NCI-H1930 (cell line): ENCODE results near the gene CDX2.

Source experiments
- DNase-seq, 2 experiments: peaks; one replicate each; lab custom pipeline; 2025; lab: John Stamatoyannopoulos, UW

The CDX2 gene

GRCh38 chr13:27928353-27928804, 40.7 kb downstream of the CDX2 start:
- DNase-seq: no peak

DNA sequence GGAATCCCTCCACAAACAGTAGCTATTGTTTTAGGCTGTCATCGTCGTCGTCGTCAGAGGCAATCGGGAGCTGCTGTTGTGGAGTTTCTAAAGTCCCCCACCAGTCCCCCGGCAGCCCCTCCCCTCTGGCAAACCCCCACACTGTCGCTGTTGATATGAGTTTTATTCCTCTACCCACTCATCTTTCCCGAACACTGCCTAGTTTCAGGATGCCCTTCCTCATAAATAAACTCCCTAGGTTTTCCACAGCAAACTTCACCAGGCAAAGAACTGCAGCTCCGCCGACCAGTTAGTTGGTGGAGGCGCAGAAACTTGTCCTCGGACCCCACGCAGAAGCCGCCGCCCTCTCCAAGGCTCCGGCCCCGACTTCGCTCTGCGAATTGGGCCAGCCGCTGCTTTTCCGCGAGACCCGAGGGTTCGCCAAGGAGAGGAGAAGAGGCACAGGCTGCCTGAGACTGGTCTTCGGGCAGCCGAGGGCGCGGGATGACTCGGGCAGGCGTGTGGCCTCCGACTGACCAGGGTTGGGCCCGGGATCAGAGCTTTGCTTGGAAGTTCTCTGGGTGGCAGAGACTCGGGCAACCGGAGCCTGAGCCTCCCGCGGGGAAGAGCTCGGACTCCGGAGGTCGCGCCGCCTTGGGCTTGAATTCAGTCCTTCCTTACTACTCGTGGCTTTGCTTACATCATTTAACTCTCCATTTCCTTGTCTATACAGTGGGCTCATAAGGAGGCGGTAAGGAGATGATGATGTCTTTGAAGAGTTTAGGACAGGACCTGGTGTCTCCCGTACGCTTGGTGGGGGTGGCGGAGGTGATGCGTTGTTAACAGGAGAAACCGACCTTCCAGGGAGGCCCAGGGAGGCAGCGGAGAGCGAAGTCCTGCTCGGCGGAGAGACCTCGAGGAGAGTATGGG, 41.4 kb downstream of the CDX2 start:
- DNase-seq: no peak

- no peak for DNase-seq
These were observed 42.3 kb downstream of the CDX2 start for GRCh38 chr13:27926644-27927434.

DNA sequence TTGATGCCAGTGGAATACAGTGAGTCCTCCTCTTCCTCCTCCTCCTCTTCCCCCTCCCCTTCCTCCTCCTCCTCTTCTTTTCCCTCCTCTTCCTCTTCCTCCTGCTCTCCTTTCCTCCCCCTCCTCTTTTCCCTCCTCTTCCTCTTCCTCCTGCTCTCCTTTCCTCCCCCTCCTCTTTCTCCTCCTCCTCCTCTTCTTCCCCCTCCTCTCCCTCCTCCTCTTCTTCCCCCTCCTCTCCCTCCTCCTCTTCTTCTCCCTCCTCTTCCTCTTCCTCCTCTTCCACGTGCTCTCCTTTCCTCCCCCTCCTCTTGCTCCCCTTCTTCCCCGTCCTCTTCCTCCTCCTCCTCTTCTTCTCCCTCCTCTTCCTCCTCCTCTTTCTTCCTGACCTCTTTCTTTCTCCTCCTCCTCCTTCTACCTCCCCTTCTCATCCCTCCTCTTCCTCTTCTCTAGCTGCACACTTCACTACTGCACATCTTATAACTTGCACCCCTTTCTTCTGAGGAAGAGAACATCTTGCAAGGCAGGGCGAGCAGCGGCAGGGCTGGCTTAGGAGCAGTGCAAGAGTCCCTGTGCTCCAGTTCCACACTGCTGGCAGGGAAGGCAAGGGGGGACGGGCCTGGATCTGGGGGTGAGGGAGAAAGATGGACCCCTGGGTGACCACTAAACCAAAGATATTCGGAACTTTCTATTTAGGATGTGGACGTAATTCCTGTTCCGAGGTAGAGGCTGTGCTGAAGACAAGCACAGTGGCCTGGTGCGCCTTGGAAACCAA, 43.7 kb downstream of the CDX2 start:
- DNase-seq: no peak

DNA sequence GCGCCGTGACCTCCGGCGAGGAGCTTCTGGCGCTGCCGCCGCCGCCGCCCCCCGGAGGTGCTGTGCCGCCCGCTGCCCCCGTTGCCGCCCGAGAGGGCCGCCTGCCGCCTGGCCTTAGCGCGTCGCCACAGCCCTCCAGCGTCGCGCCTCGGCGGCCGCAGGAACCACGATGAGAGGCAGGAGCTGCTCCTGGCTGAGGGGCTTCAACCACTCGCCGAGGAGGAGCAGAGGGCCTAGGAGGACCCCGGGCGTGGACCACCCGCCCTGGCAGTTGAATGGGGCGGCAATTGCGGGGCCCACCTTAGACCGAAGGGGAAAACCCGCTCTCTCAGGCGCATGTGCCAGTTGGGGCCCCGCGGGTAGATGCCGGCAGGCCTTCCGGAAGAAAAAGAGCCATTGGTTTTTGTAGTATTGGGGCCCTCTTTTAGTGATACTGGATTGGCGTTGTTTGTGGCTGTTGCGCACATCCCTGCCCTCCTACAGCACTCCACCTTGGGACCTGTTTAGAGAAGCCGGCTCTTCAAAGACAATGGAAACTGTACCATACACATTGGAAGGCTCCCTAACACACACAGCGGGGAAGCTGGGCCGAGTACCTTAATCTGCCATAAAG, 44.5 kb downstream of the CDX2 start:
- peak in 1 of 2 experiments; percentile 47 for DNase-seq

GRCh38 chr13:27923794-27924528, 45.2 kb downstream of the CDX2 start:
- DNase-seq: peak; percentile 69 to 73

- no peak for DNase-seq
These were observed 46.1 kb downstream of the CDX2 start for GRCh38 chr13:27922883-27923612.

DNA sequence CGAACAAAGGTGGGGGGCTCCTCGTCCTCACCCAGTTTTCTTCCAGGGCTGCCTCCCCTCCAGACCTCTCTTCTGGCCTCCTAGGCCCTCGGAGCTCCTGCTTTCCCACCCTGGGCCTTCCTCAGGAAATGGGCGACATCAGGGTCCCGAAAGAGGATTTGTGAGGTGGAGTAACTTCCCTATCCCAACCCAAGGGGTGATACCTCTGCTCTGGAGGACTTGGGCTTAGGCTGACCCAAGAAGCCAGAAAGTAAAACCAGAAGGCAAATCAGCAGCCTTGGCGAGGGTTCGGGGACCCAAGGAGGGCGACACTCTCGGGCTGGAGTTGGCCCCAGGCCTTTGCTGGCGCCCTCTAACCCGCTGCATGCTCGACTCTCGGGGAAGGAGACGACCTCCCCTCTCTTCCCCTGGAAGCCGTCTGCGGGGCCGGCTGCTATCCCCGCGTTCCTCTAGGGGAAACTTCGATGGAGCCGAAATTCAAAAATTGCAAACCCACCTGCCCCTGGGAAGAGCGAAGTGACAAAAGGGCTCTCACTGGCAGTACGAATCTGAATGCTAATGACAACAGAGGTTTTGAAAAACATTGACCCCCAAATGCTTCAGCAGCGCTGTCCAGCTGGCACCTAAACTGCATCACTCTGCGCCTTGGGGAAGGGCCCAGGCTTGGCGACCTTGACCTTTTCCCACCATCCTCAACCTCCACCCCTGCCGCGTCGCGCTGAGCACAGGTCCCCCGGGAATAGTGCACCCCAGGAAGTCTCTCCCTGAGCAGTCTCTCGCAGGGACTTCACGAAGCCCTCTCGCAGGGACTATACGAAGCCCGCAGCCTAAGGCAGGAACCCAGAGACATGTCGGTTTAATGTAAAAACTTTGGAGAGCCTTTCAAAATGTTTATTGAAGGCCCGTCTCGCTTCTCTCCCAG, 46.9 kb downstream of the CDX2 start:
- DNase-seq: no peak

DNA sequence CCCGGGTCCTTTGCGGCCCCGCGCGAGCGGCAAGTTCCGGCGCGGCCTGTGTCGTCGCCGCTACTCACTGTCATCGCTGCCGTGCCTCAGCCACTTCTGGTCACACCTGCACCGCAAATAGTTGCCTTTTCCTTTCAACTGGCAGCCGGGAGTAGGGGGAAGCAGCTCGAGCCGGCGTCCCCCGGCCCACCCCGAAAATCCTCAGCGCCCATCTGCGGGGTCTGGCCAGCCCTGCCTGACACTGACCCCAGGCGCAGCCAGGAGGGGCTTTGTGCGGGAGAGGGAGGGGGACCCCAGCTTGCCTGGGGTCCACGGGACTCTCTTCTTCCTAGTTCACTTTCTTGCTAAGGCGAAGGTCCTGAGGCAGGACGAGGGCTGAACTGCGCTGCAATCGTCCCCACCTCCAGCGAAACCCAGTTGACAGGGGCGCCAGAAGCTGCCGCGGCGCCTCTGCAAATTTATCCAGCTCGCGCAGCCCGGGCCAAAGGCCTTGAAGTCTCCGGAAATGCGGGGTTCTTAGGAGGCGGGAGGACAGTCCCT, 47.6 kb downstream of the CDX2 start:
- no peak for DNase-seq

GRCh38 chr13:27920677-27921420, 48.3 kb downstream of the CDX2 start:
- DNase-seq: peak in 1 of 2 experiments; percentile 27

GRCh38 chr13:27919934-27920676, 49.0 kb downstream of the CDX2 start, which contains the start of gene PDX1:
Gene PDX1, plus strand, starts transcription at chr13:27920000. Its CDS starts 139 bp downstream, at chr13:27920139.
- DNase-seq: peak in 1 of 2 experiments; percentile 32

DNA sequence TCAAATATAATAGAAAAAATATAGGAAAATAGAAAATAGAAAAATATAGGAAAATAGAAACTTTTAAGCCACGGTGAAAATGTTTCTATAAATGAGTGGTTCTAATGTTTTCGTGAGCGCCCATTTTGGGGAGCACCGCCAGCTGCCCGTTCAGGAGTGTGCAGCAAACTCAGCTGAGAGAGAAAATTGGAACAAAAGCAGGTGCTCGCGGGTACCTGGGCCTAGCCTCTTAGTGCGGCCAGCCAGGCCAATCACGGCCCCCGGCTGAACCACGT, 49.5 kb downstream of the CDX2 start:
- no peak for DNase-seq

DNA sequence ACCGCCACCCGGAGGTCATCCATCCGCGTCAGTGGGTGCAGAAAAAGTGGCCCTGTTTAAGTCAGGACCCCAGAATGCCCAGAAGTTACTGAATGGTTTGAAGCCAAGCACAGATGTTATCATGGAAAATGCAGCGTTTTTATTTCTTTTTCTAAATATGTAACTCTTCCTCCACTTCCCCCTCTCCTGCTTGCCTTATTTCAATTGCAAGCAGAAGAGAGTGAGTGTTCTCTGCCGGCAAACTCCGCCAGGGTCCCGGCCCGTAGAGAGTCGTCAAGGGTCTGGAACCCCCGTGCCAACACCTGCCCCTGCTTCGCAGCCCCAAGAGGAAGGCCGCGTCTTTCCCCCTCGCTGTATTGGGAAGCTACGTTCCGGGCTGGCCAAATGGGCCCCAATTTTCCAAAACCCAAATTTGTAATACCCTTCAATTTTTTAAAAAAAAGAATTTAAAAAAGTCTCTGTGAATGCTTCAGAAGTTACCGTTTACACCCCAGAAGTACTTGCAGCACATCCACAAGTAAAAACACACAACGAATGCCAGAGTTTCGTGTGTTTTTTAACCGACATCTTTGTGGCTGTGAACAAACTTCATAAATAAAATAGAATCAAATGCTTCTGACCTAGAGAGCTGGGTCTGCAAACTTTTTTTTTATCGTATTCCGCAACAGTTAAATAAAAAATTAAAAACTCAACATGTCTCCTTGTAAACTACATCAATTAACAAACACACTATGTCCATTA, 50.0 kb downstream of the CDX2 start:
- DNase-seq: no peak

DNA sequence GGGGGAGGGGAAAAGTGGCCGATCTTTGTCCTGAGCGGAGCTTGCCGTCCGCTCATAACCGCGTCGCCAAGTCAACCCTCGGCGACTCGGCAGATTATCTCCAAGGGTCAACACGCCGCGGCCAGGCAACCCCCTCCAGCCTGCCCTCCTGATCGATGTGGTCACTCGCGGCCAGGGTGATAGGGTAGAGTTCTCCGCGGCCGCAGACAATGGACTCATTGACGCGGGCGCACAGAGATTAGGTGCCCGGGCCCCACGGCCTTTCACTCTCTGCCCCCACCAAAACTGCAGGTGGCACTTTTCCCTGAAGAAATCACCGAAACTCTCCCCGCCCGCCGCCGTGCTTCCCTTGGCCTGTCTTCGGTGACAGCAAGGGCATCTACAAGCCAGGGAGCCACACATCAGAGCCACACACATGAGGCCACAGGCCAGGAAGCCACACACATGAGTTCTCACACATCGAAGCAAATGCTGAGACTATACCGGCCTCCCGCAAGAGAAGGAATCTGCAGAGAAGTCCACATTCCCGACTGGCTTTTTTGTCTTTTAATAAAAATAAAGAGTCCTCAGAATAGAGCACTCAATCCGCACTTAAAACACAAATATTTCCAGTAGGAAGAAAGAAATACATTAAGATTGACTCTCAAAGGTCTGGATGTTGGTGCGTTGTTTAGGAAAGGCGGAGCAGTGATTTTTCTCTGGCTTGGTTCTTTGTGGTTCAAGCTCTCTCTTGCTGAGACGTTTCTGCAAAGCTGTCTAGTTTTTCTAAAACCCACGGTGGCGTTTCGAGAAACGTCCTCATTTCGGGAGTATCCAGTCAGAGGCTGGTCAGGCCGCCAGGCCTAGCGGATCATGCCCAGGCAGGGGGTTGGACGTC, 50.8 kb downstream of the CDX2 start:
- no peak for DNase-seq

- DNase-seq: no peak
These were observed 51.8 kb downstream of the CDX2 start for GRCh38 chr13:27917121-27917947.
